Stimulated activated CD8-positive, alpha-beta memory T cell treated with anti-CD3 and anti-CD28 coated beads, Interleukin-4, amount 100 ng/mL, for 4 hours (primary cell): Measurements from ENCODE around the gene ARFGAP1.

Source experiments
- DNase-seq, 2 donors: peaks; one replicate each; pipeline ENCODE4 v3.0.0-alpha.2; 2020; ENCODE audit warnings: low read depth in 2 of 2, low spot score in 1 of 2

ARFGAP1 gene

GRCh38 chr20:63277466-63278272 lies 5.1 kb downstream of the ARFGAP1 start:
- no peak for DNase-seq

- DNase-seq, result no peak
Measured at GRCh38 chr20:63278661-63279060, 6.0 kb downstream of the ARFGAP1 start.

- no peak for DNase-seq
Measured at GRCh38 chr20:63279931-63280330, 7.3 kb downstream of the ARFGAP1 start.

- DNase-seq, result no peak
Measured at GRCh38 chr20:63280371-63280770, 7.8 kb downstream of the ARFGAP1 start.

- no peak for DNase-seq
Measured at GRCh38 chr20:63280929-63281545, 8.4 kb downstream of the ARFGAP1 start.

GRCh38 chr20:63281742-63282665 lies 9.4 kb downstream of the ARFGAP1 start:
- DNase-seq, result no peak

- no peak for DNase-seq
Measured at GRCh38 chr20:63282946-63283345, 10.3 kb downstream of the ARFGAP1 start.

GRCh38 chr20:63283397-63284082 lies 10.9 kb downstream of the ARFGAP1 start:
- no peak for DNase-seq

- DNase-seq, result no peak
Measured at GRCh38 chr20:63284083-63284440, 11.4 kb downstream of the ARFGAP1 start.

GRCh38 chr20:63284544-63284949 lies 11.9 kb downstream of the ARFGAP1 start:
- DNase-seq, result no peak

- no peak for DNase-seq
Measured at GRCh38 chr20:63284981-63285524, 12.4 kb downstream of the ARFGAP1 start.

GRCh38 chr20:63285636-63286615 lies 13.3 kb downstream of the ARFGAP1 start:
- no peak for DNase-seq

- no peak for DNase-seq
Measured at GRCh38 chr20:63286781-63287696, 14.4 kb downstream of the ARFGAP1 start.

- no peak for DNase-seq
Measured at GRCh38 chr20:63287697-63288580, 15.3 kb downstream of the ARFGAP1 start.

- no peak for DNase-seq
Measured at GRCh38 chr20:63288581-63289251, 16.1 kb downstream of the ARFGAP1 start.

GRCh38 chr20:63289311-63290135 lies 16.9 kb downstream of the ARFGAP1 start:
- no peak for DNase-seq
